Common myeloid progenitor, CD34-positive (primary cell): ENCODE results near the gene ANGPTL2.

Experiments
- CTCF ChIA-PET: fragments of 350-600 bp; sonication (Branson Sonifier 250); formaldehyde crosslinking; loops from one replicate; lab custom pipeline; 2021; ENCODE audit warnings: antibody characterized with exemption; lab: Charles Lee
- POLR2A ChIA-PET: fragments of 350-600 bp; sonication (Branson Sonifier 250); formaldehyde crosslinking; loops from one replicate; lab custom pipeline; 2021; ENCODE audit warnings: antibody characterized with exemption; lab: Charles Lee
- DNase-seq, 3 donors: peaks; one replicate each; pipeline versions ENCODE4 v3.0.0 to v3.0.0-alpha.2; 2013
- H3K27ac ChIP-seq, 2 experiments: 1 replicate in 1 of 2; 2 replicates in 1 of 2; pipeline ENCODE4 v1.7.0; 2013; ENCODE audit warnings: inconsistent platforms in 2 of 2, low read length in 2 of 2, mild to moderate bottlenecking in 2 of 2, low read depth in 1 of 2, moderate library complexity in 1 of 2; ENCODE audit not compliant: severe bottlenecking in 2 of 2, insufficient read depth in 1 of 2, poor library complexity in 1 of 2
- H3K27me3 ChIP-seq, 5 experiments: replicated peaks in 2 of 5; 1 replicate in 3 of 5; 2 replicates in 2 of 5; pipeline versions ENCODE4 v1.6.1 to v1.7.0; 2013; ENCODE audit warnings: low read length in 4 of 5, mild to moderate bottlenecking in 2 of 5, moderate library complexity in 2 of 5, inconsistent platforms in 1 of 5; ENCODE audit not compliant: insufficient read depth in 5 of 5, control insufficient read depth in 4 of 5
- H3K36me3 ChIP-seq, 4 experiments: 1 replicate in 2 of 4; 2 replicates in 2 of 4; pipeline versions ENCODE4 v1.6.1 to v1.7.0; 2013; ENCODE audit warnings: low read length in 3 of 4, control low read depth in 1 of 4, mild to moderate bottlenecking in 1 of 4; ENCODE audit not compliant: control insufficient read depth in 4 of 4, insufficient read depth in 4 of 4
- H3K4me1 ChIP-seq, 4 experiments: 1 replicate in 3 of 4; 2 replicates in 1 of 4; pipeline versions ENCODE4 v1.6.1 to v1.7.1; 2013; ENCODE audit warnings: low read length in 3 of 4, mild to moderate bottlenecking in 3 of 4, control low read depth in 1 of 4, inconsistent platforms in 1 of 4, moderate library complexity in 1 of 4; ENCODE audit not compliant: control insufficient read depth in 4 of 4, insufficient read depth in 4 of 4; ENCODE audit errors: control extremely low read depth in 1 of 4
- H3K4me3 ChIP-seq, 7 experiments: 1 replicate in 4 of 7; 2 replicates in 3 of 7; pipeline versions ENCODE4 v1.5.1 to v1.7.0; 2013; ENCODE audit warnings: mild to moderate bottlenecking in 7 of 7, low read length in 6 of 7, moderate library complexity in 6 of 7, inconsistent platforms in 2 of 7, low read depth in 2 of 7, control low read depth in 1 of 7; ENCODE audit not compliant: insufficient read depth in 4 of 7, control insufficient read depth in 1 of 7; ENCODE audit errors: extremely low read depth in 1 of 7
- H3K9me3 ChIP-seq, 5 experiments: 1 replicate in 4 of 5; 2 replicates in 1 of 5; pipeline versions ENCODE4 v1.6.1 to v1.7.1; 2013; ENCODE audit warnings: low read length in 4 of 5, mild to moderate bottlenecking in 2 of 5, inconsistent platforms in 1 of 5, low read depth in 1 of 5, moderate library complexity in 1 of 5; ENCODE audit not compliant: control insufficient read depth in 4 of 5, insufficient read depth in 2 of 5; ENCODE audit errors: control extremely low read depth in 1 of 5
- WGBS: methylation state at CpG from one replicate; pipeline ENCODE4 v1.1.5; 2013; ENCODE audit not compliant: insufficient coverage; 5-methylcytosine and 5-hydroxymethylcytosine counted together

The ANGPTL2 gene

DNA sequence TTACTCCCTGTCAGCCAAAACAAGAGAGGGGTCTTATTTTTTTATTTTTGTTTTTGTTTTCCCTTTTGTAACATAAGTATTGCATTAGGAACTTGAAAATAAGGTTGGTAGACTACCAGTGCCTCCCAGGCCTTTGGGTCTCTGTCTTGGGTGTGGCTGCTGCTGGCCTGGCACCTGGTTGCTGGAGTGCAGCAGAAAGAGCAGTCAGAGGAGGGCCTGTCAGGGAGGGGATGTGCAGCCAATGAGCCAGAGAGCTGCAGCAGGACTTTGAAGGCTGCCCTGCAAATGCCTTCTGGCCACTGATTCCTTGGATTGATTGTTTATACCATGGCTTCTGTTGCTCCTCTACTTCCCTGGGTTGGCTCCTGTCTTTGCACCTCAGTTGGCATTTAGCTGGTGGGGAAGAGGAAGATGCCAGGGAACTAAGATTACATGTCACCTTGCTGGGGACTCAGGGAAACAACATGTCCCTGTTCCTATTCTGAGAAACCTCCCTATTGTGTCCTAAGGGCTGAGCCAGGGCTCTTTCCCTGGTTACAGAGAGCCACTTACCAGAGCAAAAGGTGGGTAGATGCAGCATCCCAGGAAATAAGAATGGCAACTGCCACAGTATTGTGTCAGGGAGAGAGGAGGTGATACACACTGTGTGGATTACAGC is 66.6 kb downstream of the ANGPTL2 start:
- H3K4me1 ChIP-seq: peaks cover 0 to 4% (median 0%) of the 10 kb centered on the region in 4 experiments
- POLR2A ChIA-PET: no interaction called here
- no peak for DNase-seq
- H3K9me3 ChIP-seq: no peaks in the 10 kb centered on the region
- CTCF ChIA-PET: no interaction called here
- H3K4me3 ChIP-seq: no peak overlapping the region
- H3K36me3 ChIP-seq: no peaks in the 10 kb centered on the region
- H3K27ac ChIP-seq: no peak overlapping the region
- no peaks in the 10 kb centered on the region for H3K27me3 ChIP-seq

DNA sequence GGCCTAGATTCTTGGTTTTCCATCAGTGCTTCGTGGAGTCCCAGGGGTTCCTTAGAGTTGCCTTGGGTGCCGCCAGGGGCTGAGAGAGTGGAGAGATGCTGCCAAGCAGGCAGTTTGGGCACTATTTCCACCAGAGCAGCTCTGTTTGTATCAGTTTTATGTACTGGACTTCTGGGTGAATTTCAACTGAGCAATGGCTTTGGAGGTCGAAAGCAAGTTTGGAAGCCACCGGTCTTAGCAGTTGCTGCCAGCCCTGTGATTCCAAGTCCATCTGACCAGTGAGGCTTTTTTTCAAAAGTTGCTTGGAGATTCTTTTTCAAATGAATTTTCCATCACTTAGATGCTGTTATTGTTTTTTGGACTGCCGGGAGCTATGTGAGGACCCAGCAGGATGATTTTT is 68.5 kb downstream of the ANGPTL2 start:
- Histone ChIP-seq H3K27ac (no peak overlapping the region), H3K9me3 (no peaks in the 10 kb centered on the region), H3K27me3 (no peaks in the 10 kb centered on the region), H3K36me3 (no peaks in the 10 kb centered on the region), H3K4me1 (peaks cover 0 to 15% (median 9%) of the 10 kb centered on the region in 4 experiments), H3K4me3 (no peak overlapping the region)
- no peak for DNase-seq
- POLR2A ChIA-PET: no interaction called here
- CTCF ChIA-PET: interaction anchor here (1.3 to 1.5 kb wide), 2 partner anchors 16 to 88 kb away, joined by 3 read pairs; no protein-coding TSS in a partner anchor
- 100% methylated on average over 2 of the region's 5 CpGs for WGBS

DNA sequence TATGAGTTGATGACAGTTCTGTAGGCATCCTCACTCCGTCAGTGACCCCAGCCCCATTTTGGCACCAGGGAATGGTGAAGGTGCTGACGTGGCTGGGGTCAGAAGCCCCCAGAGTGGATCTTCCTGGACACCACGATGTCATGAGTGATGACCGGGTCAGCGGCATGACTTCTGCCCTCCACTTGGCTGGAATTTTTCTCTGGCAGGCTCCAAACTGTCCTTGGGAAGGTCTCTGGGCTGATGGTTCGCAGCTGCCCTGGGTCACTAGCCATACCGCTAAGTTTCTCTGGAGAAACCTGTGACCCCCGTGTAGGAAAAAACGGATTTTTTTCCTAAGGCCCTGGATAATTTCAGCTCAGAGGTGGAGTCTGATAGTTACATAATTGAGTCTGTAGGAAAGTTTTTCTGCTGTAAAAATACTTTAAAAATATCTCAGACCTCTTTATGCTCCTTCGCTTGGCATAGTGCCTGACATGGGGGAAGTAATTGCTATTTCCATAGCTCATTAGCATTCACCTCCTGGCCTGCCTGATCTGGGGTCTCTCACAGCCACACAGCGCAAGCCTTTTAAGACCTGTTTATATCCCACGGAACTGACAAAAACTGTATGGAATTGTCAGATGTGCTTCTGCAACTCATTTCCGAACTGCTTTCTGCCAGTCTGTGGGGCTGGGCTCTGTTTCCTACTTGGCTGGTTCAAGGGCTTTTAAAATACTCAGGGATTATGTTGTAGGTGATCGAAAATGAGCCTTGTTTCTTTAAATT is 69.2 kb downstream of the ANGPTL2 start:
- Histone ChIP-seq H3K4me1 (peaks cover 0 to 22% (median 12%) of the 10 kb centered on the region in 4 experiments), H3K9me3 (no peaks in the 10 kb centered on the region), H3K36me3 (no peaks in the 10 kb centered on the region), H3K27me3 (no peaks in the 10 kb centered on the region), H3K4me3 (no peak overlapping the region), H3K27ac (no peak overlapping the region)
- CTCF ChIA-PET: no interaction called here
- POLR2A ChIA-PET: no interaction called here
- no peak for DNase-seq
- 94% methylated on average over 12 of the region's 14 CpGs for WGBS

DNA sequence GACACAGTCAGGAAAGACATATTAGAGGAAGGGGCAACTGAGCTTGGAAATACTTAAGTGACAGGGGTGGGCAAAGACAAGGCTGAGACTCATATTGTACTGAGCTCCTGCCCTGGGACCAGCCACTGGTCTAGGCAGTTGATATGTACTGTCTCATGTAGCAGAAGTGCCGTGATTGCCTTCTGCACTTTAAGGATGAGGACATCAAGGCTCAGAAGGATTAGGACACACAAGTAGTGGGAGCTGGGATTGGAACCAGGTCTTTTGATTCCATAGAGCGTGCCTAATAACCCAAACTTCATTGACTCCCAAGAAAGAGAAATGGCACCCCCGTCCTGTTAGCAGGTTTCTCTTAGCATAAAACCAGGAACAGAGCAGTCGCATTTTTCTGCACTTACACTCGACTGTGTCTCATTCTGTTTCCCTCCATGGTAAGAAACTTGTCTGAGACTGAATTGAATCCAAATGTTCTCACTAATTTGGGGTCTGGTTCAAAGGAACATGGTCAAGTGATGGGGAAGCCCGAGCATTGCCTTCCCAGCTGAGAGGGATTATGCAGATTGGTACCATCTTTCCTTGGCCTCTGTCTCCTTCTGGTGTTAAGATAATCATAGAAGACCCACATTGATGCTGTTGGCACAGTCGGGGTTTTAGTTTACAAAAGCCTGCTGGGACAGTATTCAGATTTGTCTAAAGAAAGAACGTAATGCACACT is 70.4 kb downstream of the ANGPTL2 start:
- H3K27me3 ChIP-seq: no peaks in the 10 kb centered on the region
- ChIA-PET CTCF (interaction anchor here (1.0 to 1.1 kb wide), 3 partner anchors 10 to 24 kb away, joined by 3 to 4 read pairs (median 3); no protein-coding TSS in a partner anchor), POLR2A (no interaction called here)
- H3K4me1 ChIP-seq: peaks cover 0 to 24% (median 14%) of the 10 kb centered on the region in 4 experiments
- H3K36me3 ChIP-seq: no peaks in the 10 kb centered on the region
- no peak overlapping the region for H3K27ac ChIP-seq
- DNase-seq: no peak
- H3K4me3 ChIP-seq: no peak overlapping the region
- whole genome bisulfite sequencing: 98% methylated on average over 8 of the region's 8 CpGs
- H3K9me3 ChIP-seq: no peaks in the 10 kb centered on the region

DNA sequence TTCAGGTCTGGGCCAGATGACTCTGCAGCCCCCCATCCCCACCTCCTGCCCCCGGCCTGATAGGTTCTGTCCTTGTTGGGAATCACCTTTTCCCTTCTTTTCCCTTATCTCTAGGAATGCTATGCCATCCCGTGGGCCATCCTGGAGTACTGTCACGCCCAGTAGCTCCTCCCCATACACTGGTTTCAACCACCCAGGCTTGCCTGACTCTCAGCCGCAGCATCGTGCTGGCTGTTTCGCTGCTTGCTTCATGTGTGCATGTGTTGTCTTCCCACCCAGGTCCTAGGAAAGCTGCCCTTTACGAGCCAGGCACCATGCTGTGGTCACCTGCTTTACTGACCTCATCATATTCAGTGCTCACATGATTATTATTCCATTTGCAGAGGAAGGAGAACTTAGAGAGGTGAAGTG is 71.8 kb downstream of the ANGPTL2 start:
- Histone ChIP-seq H3K4me3 (no peak overlapping the region), H3K27me3 (no peaks in the 10 kb centered on the region), H3K9me3 (no peaks in the 10 kb centered on the region), H3K27ac (no peak overlapping the region), H3K4me1 (peaks cover 0 to 24% (median 14%) of the 10 kb centered on the region in 4 experiments), H3K36me3 (no peaks in the 10 kb centered on the region)
- CTCF ChIA-PET: interaction anchor here (1.1 kb wide), 1 partner anchor 26 kb away, joined by 4 read pairs; no protein-coding TSS in a partner anchor
- POLR2A ChIA-PET: no interaction called here
- WGBS: 100% methylated on average over 3 of the region's 7 CpGs
- DNase-seq: no peak

DNA sequence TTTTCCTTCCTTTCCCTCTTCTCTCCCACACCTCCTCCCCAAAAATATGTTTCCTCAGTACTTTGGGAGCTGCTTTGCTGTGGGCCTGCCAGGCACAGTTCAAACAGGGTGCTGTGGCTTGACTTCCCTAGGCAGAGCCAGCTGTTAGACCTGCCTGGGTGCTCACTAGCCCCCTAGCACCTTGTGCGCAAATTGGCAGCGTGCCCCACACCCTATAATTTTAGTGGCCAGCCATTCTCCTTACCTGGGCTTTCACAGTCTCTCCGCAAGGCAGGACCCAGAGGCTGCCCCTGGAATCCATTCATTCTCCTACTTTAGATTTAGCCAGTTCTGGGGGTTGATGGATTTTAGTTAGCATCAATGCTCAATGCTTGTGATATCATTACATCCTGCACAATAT is 72.3 kb downstream of the ANGPTL2 start:
- Histone ChIP-seq H3K9me3 (no peaks in the 10 kb centered on the region), H3K4me1 (peaks cover 0 to 24% (median 14%) of the 10 kb centered on the region in 4 experiments), H3K4me3 (no peak overlapping the region), H3K36me3 (no peaks in the 10 kb centered on the region), H3K27me3 (no peaks in the 10 kb centered on the region), H3K27ac (no peak overlapping the region)
- no peak for DNase-seq
- POLR2A ChIA-PET: no interaction called here
- CTCF ChIA-PET: no interaction called here
- WGBS: 100% methylated on average over 2 of the region's 3 CpGs
